Cardiac septum (tissue), 1 donor: ENCODE measurements around the gene CCDC88B. TPM values are rescaled to one million over a fixed set of nuclear protein-coding genes. Genes with fewer than 3 reads are reported as not detected.

Source experiments
- DNase-seq: peaks from one replicate; pipeline ENCODE4 v3.0.0-alpha.2; 2020; ENCODE audit warnings: low spot score
- intact Hi-C: fragments of 100-400 bp; cut with DNase I; formaldehyde crosslinking; loops from one replicate; pipeline ENCODE4 v1.14.0; 2022
- microRNA-seq: library from miRNA; unstranded; fragments of <30 nt; microRNA quantifications from one replicate; pipeline ENCODE4 v1.2.0, GENCODE V29; 2020
- total RNA-seq: library from RNA; stranded (reverse); fragmentation: NEBNext Ultra II Directional; extraction: Animal tissue kit (Norgen Biotek cat#: 25700); gene quantifications from one replicate; pipeline ENCODE4 v1.2.1, GENCODE V29; 2021
- donor health status: DM: no; HTN: no; CAD: no.

CCDC88B gene
- total RNA-seq, 1 donor from 2014 or later = 6.3 TPM

DNA sequence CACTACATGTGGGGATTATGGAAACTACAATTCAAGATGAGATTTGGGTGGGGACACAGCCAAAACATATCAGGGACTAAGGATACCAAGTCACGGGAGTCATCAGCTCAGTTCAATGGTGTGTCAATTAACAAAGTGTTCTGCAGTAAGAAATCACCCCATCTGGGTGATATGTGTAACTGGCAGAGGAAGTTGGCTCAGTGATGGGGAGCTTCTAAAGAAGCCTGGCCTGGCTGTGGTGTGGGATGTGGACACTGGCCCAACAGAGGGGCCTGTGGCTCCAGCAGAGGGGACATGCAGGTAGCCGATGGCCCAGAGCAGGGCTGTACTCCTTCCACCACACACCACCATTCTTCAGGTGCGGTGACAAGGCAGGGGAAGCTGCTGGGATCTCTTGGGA, 50.6 kb downstream of the CCDC88B start:
- intact Hi-C loops = no loop called here
- no peak for DNase-seq

DNA sequence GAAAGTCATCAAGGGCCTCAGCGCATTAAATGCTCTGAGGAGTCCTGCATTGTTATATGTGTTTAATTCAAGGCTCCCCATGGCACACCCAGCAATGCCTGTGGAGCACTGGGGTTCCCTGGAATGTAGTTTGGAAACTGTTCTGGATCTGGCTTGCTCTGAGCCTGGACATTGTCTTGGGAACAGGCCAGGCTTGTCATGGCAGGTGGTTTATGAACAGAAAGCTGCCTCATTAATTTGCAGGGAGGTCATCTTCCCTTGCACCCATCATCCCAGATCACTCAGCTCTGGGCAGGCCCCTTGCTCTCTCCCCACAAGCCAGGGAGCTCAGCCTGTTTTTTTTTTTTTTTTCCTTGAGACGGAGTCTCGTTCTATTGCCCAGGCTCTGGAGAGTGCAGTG, 51.8 kb downstream of the CCDC88B start:
- intact Hi-C loops = no loop called here
- no peak for DNase-seq

DNA sequence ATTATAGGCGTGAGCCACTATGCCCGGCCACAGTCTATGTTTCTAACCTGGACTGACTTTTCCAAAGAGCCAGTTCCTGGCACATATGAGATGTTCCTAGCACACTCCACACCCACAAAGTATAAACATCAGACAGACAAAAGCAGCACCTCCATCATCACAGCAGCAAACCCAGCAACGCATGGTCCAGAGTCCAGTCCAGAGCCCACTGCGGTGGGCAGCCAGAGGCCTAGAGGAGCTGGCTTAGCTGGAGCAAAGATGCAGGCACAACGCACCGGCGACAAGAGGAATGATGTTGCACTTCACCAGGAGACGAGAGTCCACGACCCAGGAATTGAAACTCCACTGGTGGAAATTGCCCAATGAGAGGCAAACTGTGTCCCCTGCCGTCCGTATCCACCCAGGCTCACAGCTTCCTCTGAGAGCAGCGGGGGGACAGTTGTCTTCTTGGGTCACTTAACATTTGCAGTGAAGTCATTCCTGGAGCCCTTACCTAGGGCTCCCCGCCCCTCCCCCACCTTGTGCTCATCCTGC, 55.6 kb downstream of the CCDC88B start:
- no peak for DNase-seq
- intact Hi-C loops = no loop called here

DNA sequence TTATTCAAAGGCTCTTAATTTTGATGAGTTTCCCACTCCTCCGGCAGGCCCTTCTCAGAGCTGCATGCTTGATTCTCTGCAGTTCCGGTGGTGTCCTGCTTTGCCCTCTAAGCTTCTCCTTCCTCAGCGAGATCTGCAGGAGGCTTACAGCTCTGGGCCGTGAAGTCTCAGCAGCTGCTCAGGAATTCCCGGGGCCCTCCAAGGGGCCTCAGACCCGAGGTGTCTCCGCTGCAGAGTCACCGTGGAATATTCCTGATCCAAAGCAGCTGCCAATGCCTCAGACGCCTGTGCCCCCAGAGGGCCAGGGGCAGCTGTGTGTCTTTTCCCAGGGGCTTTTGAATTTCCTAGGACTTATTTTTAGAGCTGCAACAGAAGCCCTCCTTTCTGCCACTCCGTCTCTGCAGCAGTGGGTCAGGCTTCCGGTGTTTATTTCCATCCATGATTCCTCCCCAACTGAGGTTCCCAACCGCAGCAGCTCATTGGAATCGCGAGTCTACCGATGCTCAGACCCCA, 56.1 kb downstream of the CCDC88B start:
- intact Hi-C loops = no loop called here
- no peak for DNase-seq

DNA sequence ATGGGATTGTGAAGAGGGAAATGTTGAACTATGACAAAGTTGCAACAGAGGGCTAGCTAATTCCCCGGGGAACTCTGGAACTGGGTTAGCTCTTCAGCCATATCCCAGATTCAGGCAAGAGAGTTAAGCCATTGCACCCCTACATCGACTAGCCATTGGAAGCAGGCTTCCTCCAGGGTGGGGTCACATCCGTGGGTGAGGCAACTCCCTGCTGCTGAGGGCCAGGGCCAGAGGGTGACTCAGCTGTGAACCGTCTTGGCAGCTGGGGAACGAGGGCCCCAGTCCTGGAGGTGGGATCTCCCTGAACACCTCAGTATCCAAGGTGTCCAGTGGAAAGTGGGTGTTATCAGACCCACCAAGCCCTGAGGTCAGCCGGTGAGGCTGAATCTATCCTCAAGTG, 60.1 kb downstream of the CCDC88B start:
- intact Hi-C loops = no loop called here
- no peak for DNase-seq

DNA sequence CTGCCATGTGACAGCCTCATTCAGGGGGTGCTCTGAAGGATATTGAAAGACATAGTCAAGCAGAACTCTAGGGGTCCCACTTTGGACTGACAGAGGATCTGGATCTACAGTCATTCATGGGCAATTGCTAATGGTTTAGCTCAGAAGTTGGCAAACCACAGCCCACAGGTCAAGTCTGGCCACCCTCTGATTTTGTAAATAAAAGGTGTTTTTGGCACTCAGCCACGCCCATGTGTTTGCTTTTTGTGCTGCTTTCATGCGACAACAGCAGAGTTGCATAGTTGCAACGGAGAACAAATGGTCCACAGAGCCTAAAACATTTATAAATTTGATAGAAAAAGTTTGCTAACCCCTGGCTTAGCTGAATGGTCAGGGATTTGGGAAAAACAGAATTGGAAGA, 60.7 kb downstream of the CCDC88B start:
- intact Hi-C loops = no loop called here
- DNase-seq = no peak

DNA sequence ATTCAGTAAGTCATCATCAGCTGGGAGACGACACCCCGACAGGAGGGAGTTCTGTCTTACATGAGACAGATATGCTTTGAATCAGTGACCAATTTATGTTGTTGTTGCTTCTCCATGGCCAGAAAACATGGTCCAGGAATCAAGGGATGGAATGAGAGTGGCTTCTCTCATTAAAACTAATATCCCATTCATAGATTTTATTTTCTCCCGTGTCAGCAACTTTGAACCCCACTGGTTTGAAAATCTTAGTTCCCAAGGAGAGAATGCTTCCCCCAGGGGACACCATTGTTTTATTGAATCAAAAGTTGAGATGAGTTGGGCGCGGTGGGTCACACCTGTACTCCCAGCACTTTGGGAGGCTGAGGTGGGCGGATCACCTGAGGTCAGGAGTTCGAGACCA, 61.8 kb downstream of the CCDC88B start:
- intact Hi-C loops = no loop called here
- DNase-seq = no peak

DNA sequence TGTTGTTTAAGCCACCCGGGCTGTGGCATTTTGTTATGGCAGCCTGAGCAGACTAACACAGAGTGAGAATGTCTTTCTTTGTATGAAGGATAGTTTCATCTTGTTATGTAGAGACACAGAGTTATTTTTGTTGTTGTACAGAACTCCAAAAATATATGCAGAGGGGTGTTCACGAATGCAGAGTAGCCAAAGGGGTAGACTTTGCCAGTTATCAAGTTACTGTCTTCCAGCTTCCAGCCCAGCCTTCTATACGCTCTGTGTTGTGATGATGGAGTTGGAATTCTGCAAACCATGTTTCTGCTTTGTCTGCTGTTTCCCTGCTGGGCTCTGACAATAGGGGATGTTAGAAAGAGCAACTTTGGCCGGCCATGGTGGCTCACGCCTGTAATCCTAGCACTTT, 63.1 kb downstream of the CCDC88B start:
- intact Hi-C loops = no loop called here
- DNase-seq = no peak

DNA sequence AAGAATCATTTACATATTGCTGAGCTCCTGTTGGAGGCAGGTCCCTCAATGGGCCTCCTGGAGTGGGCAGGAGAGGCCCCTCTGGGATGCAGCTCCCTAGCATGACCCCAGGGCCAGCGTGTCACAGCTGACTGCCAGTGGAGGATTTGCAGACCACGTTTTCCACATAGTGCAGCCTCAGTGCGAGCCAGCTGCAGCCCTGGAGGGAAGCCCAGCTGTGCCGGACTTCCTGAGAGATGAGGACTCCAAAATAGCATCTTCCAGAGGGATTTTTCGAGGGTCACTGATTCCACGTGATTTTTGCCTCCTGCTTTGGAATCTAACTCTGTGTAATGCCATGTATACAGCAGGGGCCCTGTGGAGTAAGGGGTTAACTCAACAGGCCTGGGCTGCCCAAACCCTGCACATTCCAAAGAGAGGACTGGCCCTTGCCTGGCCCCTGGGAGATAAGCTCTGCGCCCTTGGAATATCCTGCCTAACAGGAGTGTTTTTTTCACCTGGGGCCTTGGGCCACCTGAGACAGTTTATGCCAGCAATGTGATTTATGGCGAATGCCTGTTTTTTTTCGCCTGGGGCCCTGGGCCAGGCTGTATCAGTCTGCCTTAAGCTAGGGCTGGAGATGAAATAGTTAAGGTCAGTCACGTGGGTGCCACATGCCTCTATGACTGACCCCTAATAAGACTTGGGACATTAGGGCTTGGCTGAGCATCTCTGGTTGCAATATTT, 66.4 kb downstream of the CCDC88B start:
- DNase-seq = peak; percentile 81
- intact Hi-C loops = no loop called here

Small RNA genes lying within 50 kb of the gene (microRNA-seq; reads per million reads assigned to microRNA genes)
- gene MIR1237 (not detected), gene MIR7155 (not detected)

Other genes with a start within 250 kb of the CCDC88B start
- gene MACROD1, start 174.1 kb upstream of the CCDC88B start, total RNA-seq = 86.2 TPM
- 86.0 TPM for gene STIP1, start 154.0 kb upstream of the CCDC88B start, total RNA-seq
- gene FERMT3, start 133.5 kb upstream of the CCDC88B start, total RNA-seq = 7.8 TPM
- 49.7 TPM for gene TRPT1, start 114.0 kb upstream of the CCDC88B start, total RNA-seq
- gene NUDT22, start 113.9 kb upstream of the CCDC88B start, total RNA-seq = 75.0 TPM
- gene DNAJC4, start 109.7 kb upstream of the CCDC88B start, total RNA-seq = 51.9 TPM
- gene VEGFB, start 105.6 kb upstream of the CCDC88B start, total RNA-seq = 261 TPM
- gene FKBP2, start 99.1 kb upstream of the CCDC88B start, total RNA-seq = 57.8 TPM
- 113 TPM for gene PPP1R14B, start 93.3 kb upstream of the CCDC88B start, total RNA-seq
- gene PLCB3, start 88.7 kb upstream of the CCDC88B start, total RNA-seq = 9.6 TPM
- gene BAD, start 55.5 kb upstream of the CCDC88B start, total RNA-seq = 45.9 TPM
- gene GPR137, start 54.4 kb upstream of the CCDC88B start, total RNA-seq = 37.7 TPM
- gene KCNK4, start 48.9 kb upstream of the CCDC88B start, total RNA-seq = not detected
- gene CATSPERZ, start 39.8 kb upstream of the CCDC88B start, total RNA-seq = not detected
- 116 TPM for gene ESRRA, start 34.7 kb upstream of the CCDC88B start, total RNA-seq
- 75.1 TPM for gene TRMT112, start 22.6 kb upstream of the CCDC88B start, total RNA-seq
- gene PRDX5, start 22.1 kb upstream of the CCDC88B start, total RNA-seq = 208 TPM
- gene RPS6KA4, start 19.0 kb downstream of the CCDC88B start, total RNA-seq = 15.4 TPM
- not detected for gene SLC22A11, start 215.7 kb downstream of the CCDC88B start, total RNA-seq